K562 (cell line): ENCODE measurements around the gene SPATC1L. TPM values are rescaled to one million over a fixed set of nuclear protein-coding genes. Genes with fewer than 3 reads are reported as not detected.

Experiments
- ATAC-seq: fragments of 200-7000 bp; cut with Tn5 transposase; 3 replicates; pipeline ENCODE4 v1.9.1; 2020; ENCODE audit warnings: moderate library complexity
- BruUV-seq: library from RNA; stranded (reverse); fragments of 400-500 nt; replicated peaks from 2 replicates; lab custom pipeline; 2021; lab: Mats Ljungman, UMichigan
- CTCF ChIA-PET: fragments of 300-600 bp; formaldehyde crosslinking; extraction: SDS; loops from one replicate; lab custom pipeline; 2021; ENCODE audit warnings: low intra/inter-chr PET ratio; lab: Yijun Ruan, JAX
- POLR2A ChIA-PET: fragments of 300-600, 350-650 bp; sonication (Branson Sonifier 250); formaldehyde crosslinking; extraction: SDS; loops from one replicate; lab custom pipeline; 2021; ENCODE audit warnings: antibody characterized with exemption, inconsistent platforms; lab: Yijun Ruan, JAX
- DNase-seq, 4 experiments: peaks; one replicate each; pipeline versions ENCODE4 v3.0.0 to v3.0.0-alpha.2; 2011 to 2018; ENCODE audit warnings: low spot score in 3 of 4, mixed read lengths in 3 of 4; ENCODE audit errors: extremely low read depth in 1 of 4
- FAIRE-seq: peaks from 2 replicates; lab custom pipeline; 2011; peaks lifted over from hg19 to GRCh38; lab: Jason Lieb, UNC
- H2AFZ ChIP-seq: 2 replicates; pipeline ENCODE4 v1.6.0; 2011; ENCODE audit warnings: low read depth, low read length, control low read depth, inconsistent platforms
- H3K27ac ChIP-seq: fragments of 200-600 bp; 3 replicates; pipeline ENCODE4 v1.8.0; 2011; ENCODE audit warnings: low read depth, mild to moderate bottlenecking, control low read depth, inconsistent platforms, low read length, moderate library complexity, mixed read lengths; ENCODE audit errors: extremely low read depth
- H3K27me3 ChIP-seq, 2 experiments: fragments of 300-600 bp in 1 of 2; 2 replicates in 1 of 2; 3 replicates in 1 of 2; pipeline versions ENCODE4 v1.6.0 to v1.8.0; 2011; ENCODE audit warnings: inconsistent platforms in 2 of 2, low read length in 2 of 2, mild to moderate bottlenecking in 1 of 2, mixed read lengths in 1 of 2, moderate library complexity in 1 of 2; ENCODE audit not compliant: control insufficient read depth in 2 of 2, insufficient read depth in 2 of 2
- H3K36me3 ChIP-seq: fragments of 300-600 bp; 3 replicates; pipeline ENCODE4 v1.8.0; 2011; ENCODE audit warnings: mild to moderate bottlenecking, low read length, inconsistent platforms; ENCODE audit not compliant: control insufficient read depth, insufficient read depth
- H3K4me1 ChIP-seq, 2 experiments: fragments of 200-600 bp in 1 of 2; replicated peaks in 1 of 2; 2 replicates in 1 of 2; 3 replicates in 1 of 2; pipeline versions ENCODE4 v1.5.1 to v1.8.0; 2011; ENCODE audit warnings: inconsistent platforms in 2 of 2, low read length in 2 of 2, mild to moderate bottlenecking in 1 of 2, mixed read lengths in 1 of 2, moderate library complexity in 1 of 2; ENCODE audit not compliant: control insufficient read depth in 2 of 2, insufficient read depth in 2 of 2
- H3K4me2 ChIP-seq: 2 replicates; pipeline ENCODE4 v1.6.1; 2011; ENCODE audit warnings: low read length, control low read depth, inconsistent platforms, mixed read lengths; ENCODE audit not compliant: insufficient read depth
- H3K4me3 ChIP-seq: fragments of 200-600 bp; sonication (generic), shearing (Covaris generic); 2 replicates; pipeline ENCODE4 v1.5.1; 2016; ENCODE audit warnings: control low read depth, inconsistent platforms
- H3K79me2 ChIP-seq: fragments of 200-600 bp; 3 replicates; pipeline ENCODE4 v1.8.0; 2011; ENCODE audit warnings: low read length, inconsistent platforms; ENCODE audit not compliant: control insufficient read depth, insufficient read depth
- H3K9ac ChIP-seq, 2 experiments: 2 replicates each; pipeline versions ENCODE4 v1.6.0 to v1.6.1; 2011; ENCODE audit warnings: low read depth in 2 of 2, low read length in 2 of 2, control low read depth in 1 of 2, inconsistent platforms in 1 of 2, mild to moderate bottlenecking in 1 of 2, mixed read lengths in 1 of 2; ENCODE audit not compliant: insufficient read depth in 1 of 2
- H3K9me1 ChIP-seq: one replicate; pipeline ENCODE4 v1.6.0; 2011; ENCODE audit warnings: inconsistent platforms, mild to moderate bottlenecking, low read length, moderate library complexity; ENCODE audit not compliant: control insufficient read depth, insufficient read depth
- H3K9me3 ChIP-seq: replicated peaks from 2 replicates; pipeline ENCODE4 v1.5.1; 2011; ENCODE audit warnings: low read depth, low read length, inconsistent platforms; ENCODE audit not compliant: control insufficient read depth, insufficient read depth
- H4K20me1 ChIP-seq: replicated peaks from 2 replicates; pipeline ENCODE4 v1.6.1; 2011; ENCODE audit warnings: low read length, inconsistent platforms, mixed read lengths; ENCODE audit not compliant: control insufficient read depth, insufficient read depth
- ATF1 ChIP-seq, 2 experiments: fragments of 450-650 bp in 1 of 2; IDR thresholded peaks; 2 replicates each; pipeline ENCODE4 v1.6.1; 2016; ENCODE audit warnings: missing compliant biosample characterization in 1 of 2, missing genetic modification characterization in 1 of 2
- ATF3 ChIP-seq, 2 experiments: fragments of 450-650 bp in 1 of 2; sonication (generic) in 1 of 2; formaldehyde crosslinking in 1 of 2; IDR thresholded peaks in 1 of 2; conservative IDR thresholded peaks in 1 of 2; 2 replicates each; pipeline versions ENCODE4 v1.6.1 to v1.8.1; 2016 to 2023; ENCODE audit warnings: mild to moderate bottlenecking in 2 of 2, moderate library complexity in 2 of 2, inconsistent platforms in 1 of 2, missing genetic modification reagents in 1 of 2
- ATF7 ChIP-seq: fragments of 450-650 bp; IDR thresholded peaks from 2 replicates; pipeline ENCODE4 v1.7.1; 2014; ENCODE audit warnings: mild to moderate bottlenecking, moderate library complexity
- CREM ChIP-seq: IDR thresholded peaks from 2 replicates; pipeline ENCODE4 v1.6.1; 2014; ENCODE audit warnings: antibody characterized with exemption, low read depth
- E2F6 ChIP-seq, 2 experiments: IDR thresholded peaks; 2 replicates each; pipeline ENCODE4 v1.6.1; 2011; ENCODE audit warnings: borderline replicate concordance in 1 of 2, control low read depth in 1 of 2, low read depth in 1 of 2, low read length in 1 of 2, mild to moderate bottlenecking in 1 of 2, mixed read lengths in 1 of 2, moderate library complexity in 1 of 2; ENCODE audit not compliant: insufficient read depth in 1 of 2, insufficient read length in 1 of 2, poor library complexity in 1 of 2, severe bottlenecking in 1 of 2; ENCODE audit errors: extremely low read depth in 1 of 2
- ESRRA ChIP-seq: fragments of 450-650 bp; IDR thresholded peaks from 2 replicates; pipeline ENCODE4 v1.6.1; 2014; ENCODE audit warnings: low read depth, mild to moderate bottlenecking, moderate library complexity, borderline replicate concordance
- NFE2L1 ChIP-seq: fragments of 450-650 bp; IDR thresholded peaks from 2 replicates; pipeline ENCODE4 v1.6.1; 2016; ENCODE audit warnings: missing genetic modification characterization, low read depth, mild to moderate bottlenecking, missing compliant biosample characterization, moderate library complexity, borderline replicate concordance
- NR2C2 ChIP-seq, 2 experiments: fragments of 200-800 bp in 1 of 2; sonication (Bioruptor generic) in 1 of 2; sonication (generic) in 1 of 2; formaldehyde crosslinking in 1 of 2; IDR thresholded peaks; 2 replicates each; pipeline versions ENCODE4 v1.6.1 to v1.8.0; 2016 to 2022; ENCODE audit warnings: mild to moderate bottlenecking in 1 of 2, missing compliant biosample characterization in 1 of 2, missing genetic modification characterization in 1 of 2, missing genetic modification reagents in 1 of 2
- ZKSCAN1 ChIP-seq: fragments of 150-350 bp; IDR thresholded peaks from 2 replicates; pipeline ENCODE4 v1.6.1; 2016; ENCODE audit warnings: low read depth, low read length
- ZNF143 ChIP-seq: sonication (generic); formaldehyde crosslinking; IDR thresholded peaks from 2 replicates; pipeline ENCODE4 v1.9.0; 2022; ENCODE audit warnings: mild to moderate bottlenecking, missing genetic modification reagents
- ZNF740 ChIP-seq, 3 experiments: fragments of 200-800 bp in 1 of 3; sonication (Bioruptor generic) in 1 of 3; sonication (generic) in 1 of 3; formaldehyde crosslinking in 1 of 3; IDR thresholded peaks; 2 replicates each; pipeline versions ENCODE4 v1.6.1 to v1.8.0; 2016 to 2022; ENCODE audit warnings: mild to moderate bottlenecking in 2 of 3, missing compliant biosample characterization in 2 of 3, missing genetic modification characterization in 2 of 3, missing genetic modification reagents in 1 of 3
- WGBS: fragments of 100-300 bp; shearing (Covaris generic); methylation state at CpG from one replicate; pipeline ENCODE4 v1.1.6; 2016; ENCODE audit warnings: low coverage, mixed read lengths; ENCODE audit not compliant: insufficient coverage; ENCODE audit errors: missing lambda C conversion rate; 5-methylcytosine and 5-hydroxymethylcytosine counted together
- in situ Hi-C: fragments of 300-500 bp; cut with MboI; formaldehyde crosslinking; loops from 4 replicates; pipeline ENCODE4 v1.15.0; 2018; ENCODE audit warnings: inconsistent platforms, mixed read lengths
- intact Hi-C: fragments of 100-400 bp; cut with micrococcal nuclease; formaldehyde crosslinking; loops from 2 replicates; pipeline ENCODE4 v1.14.2; 2022
- polyA plus RNA-seq, 8 experiments: library from polyadenylated mRNA; depleted of rRNA in 4 of 8; stranded (reverse) in 5 of 8; unstranded in 3 of 8; fragments of >200 nt; fragmentation: Nextera tagmentation in 2 of 8; fragmentation: Illumina TruSeq in 1 of 8; extraction: Ambion mirVana in 2 of 8; extraction: Trizol in 1 of 8; gene quantifications; 2 replicates each; pipeline versions ENCODE4 v1.2.1 to v1.2.3, GENCODE V29; 2011 to 2014; ENCODE audit warnings: inconsistent platforms in 1 of 8, missing spikeins in 1 of 8
- total RNA-seq, 7 experiments: library from RNA; depleted of rRNA in 6 of 7; stranded (reverse); fragments of >200 nt in 6 of 7; fragmentation: Illumina TruSeq in 2 of 7; extraction: Trizol in 2 of 7; gene quantifications; 2 replicates each; pipeline versions ENCODE4 v1.2.1 to v1.2.3, GENCODE V29; 2011 to 2021; ENCODE audit warnings: low replicate concordance in 1 of 7
- TF ChIP-seq, protein P1 (sequence below): fragments of 450-650 bp; formaldehyde crosslinking; IDR thresholded peaks from 2 replicates; pipeline ENCODE4 v1.4.0; 2020; ENCODE audit warnings: mild to moderate bottlenecking, moderate library complexity

The SPATC1L gene
- total and polyA plus RNA-seq, 9 of the 15 experiments (the other 6 are each of a cell fraction or from before 2014, with no cell fraction given): 0.14 to 121 (median 34.0) TPM; not detected in 1

- ATAC-seq: no peak
- CTCF ChIA-PET: no interaction called here
- Histone ChIP-seq H3K4me2 (no peak overlapping the region), H3K36me3 (no peaks in the 10 kb centered on the region), H3K27me3 (peaks cover 39 to 70% of the 10 kb centered on the region in 2 experiments; a peak in 4 of 5 replicates), H4K20me1 (peaks cover 7% of the 10 kb centered on the region; the same call in 1 of the 2 replicates), H3K9ac (0 out of 4 replicates have a peak overlapping the region, but pooled peaks of 1 of the 2 experiments have one; percentile 58), H3K79me2 (no peaks in the 10 kb centered on the region), H3K9me1 (no peaks in the 10 kb centered on the region), H3K4me3 (no peak overlapping the region), H2AFZ (no peak overlapping the region), H3K27ac (no peak overlapping the region), H3K4me1 (peaks cover 0 to 80% of the 10 kb centered on the region in 2 experiments; a peak in 2 of 5 replicates), H3K9me3 (no peaks in the 10 kb centered on the region)
- no peak for DNase-seq
- intact Hi-C loops: no loop called here
- in situ Hi-C loops: no loop called here
- WGBS: 18% methylated on average over 41 of the region's 49 CpGs
- BruUV-seq: no TSS peak
- no peak for FAIRE-seq
- POLR2A ChIA-PET: no interaction called here
- peak; percentile 69 for TF ChIP-seq ESRRA
- 0 out of 2 replicates have a peak, but pooled peaks have one; percentile 28 for TF ChIP-seq ATF3 (IDR thresholded peaks at IDR 0.05)
- no peak for TF ChIP-seq ATF3 (CRISPR knock-in tag; conservative IDR thresholded peaks at IDR 0.05)
- peak in 1 of 2 experiments; percentile 37 for TF ChIP-seq E2F6 (IDR thresholded peaks at IDR 0.05; ENCODE audit: borderline replicate concordance in 1 of 2, extremely low read depth in 1 of 2, insufficient read depth in 1 of 2, insufficient read length in 1 of 2, low read depth in 1 of 2, low read length in 1 of 2, poor library complexity in 1 of 2, severe bottlenecking in 1 of 2)
- TF ChIP-seq, protein P1, sequence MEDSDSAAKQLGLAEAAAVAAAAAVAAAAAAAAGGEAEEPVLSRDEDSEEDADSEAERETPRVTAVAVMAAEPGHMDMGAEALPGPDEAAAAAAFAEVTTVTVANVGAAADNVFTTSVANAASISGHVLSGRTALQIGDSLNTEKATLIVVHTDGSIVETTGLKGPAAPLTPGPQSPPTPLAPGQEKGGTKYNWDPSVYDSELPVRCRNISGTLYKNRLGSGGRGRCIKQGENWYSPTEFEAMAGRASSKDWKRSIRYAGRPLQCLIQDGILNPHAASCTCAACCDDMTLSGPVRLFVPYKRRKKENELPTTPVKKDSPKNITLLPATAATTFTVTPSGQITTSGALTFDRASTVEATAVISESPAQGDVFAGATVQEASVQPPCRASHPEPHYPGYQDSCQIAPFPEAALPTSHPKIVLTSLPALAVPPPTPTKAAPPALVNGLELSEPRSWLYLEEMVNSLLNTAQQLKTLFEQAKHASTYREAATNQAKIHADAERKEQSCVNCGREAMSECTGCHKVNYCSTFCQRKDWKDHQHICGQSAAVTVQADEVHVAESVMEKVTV (CRISPR knock-in tag): no peak
- TF ChIP-seq ATF7: peak; percentile 36; the same call in 1 of the 2 replicates
- no peak for TF ChIP-seq ATF1 (CRISPR knock-in tag; IDR thresholded peaks at IDR 0.05)
- peak; percentile 83 for TF ChIP-seq ATF1 (tag; IDR thresholded peaks at IDR 0.05)
- 0 out of 2 replicates have a peak, but pooled peaks have one; percentile 17 for TF ChIP-seq ZNF143
- no peak for TF ChIP-seq NR2C2 (CRISPR knock-in tag; IDR thresholded peaks at IDR 0.05)
- TF ChIP-seq NR2C2 (tag; IDR thresholded peaks at IDR 0.05): peak; percentile 62
- TF ChIP-seq NFE2L1 (tag): no peak
- peak; percentile 42; the same call in 1 of the 2 replicates for TF ChIP-seq CREM
- no peak for TF ChIP-seq ZKSCAN1
- TF ChIP-seq ZNF740 (CRISPR knock-in tag; IDR thresholded peaks at IDR 0.05): peak; percentile 78; the same call in 1 of the 2 replicates
- TF ChIP-seq ZNF740 (tag; IDR thresholded peaks at IDR 0.05): no peak
These were observed 59.1 kb downstream of the SPATC1L start for GRCh38 chr21:46124926-46125845.
